ENCODE results near the gene NOTCH2. TPM values are rescaled to one million over a fixed set of nuclear protein-coding genes. Genes with fewer than 3 reads are reported as not detected.

The NOTCH2 gene
- total RNA-seq, 1 donor from 2014 or later = 166 TPM

- no peak for DNase-seq (ENCODE audit: low spot score)
Measured at GRCh38 chr1:119878171-119878570, 191.3 kb downstream of the NOTCH2 start.

GRCh38 chr1:119874186-119874585 lies 195.3 kb downstream of the NOTCH2 start:
- no peak for DNase-seq (ENCODE audit: low spot score)

- DNase-seq (ENCODE audit: low spot score) = peak; percentile 72
Measured at GRCh38 chr1:119873135-119874015, 196.1 kb downstream of the NOTCH2 start.

GRCh38 chr1:119871881-119872280 lies 197.6 kb downstream of the NOTCH2 start:
- DNase-seq (ENCODE audit: low spot score) = no peak

GRCh38 chr1:119870917-119871596 lies 198.4 kb downstream of the NOTCH2 start:
- peak; percentile 66 for DNase-seq (ENCODE audit: low spot score)

GRCh38 chr1:119869995-119870394 lies 199.5 kb downstream of the NOTCH2 start:
- DNase-seq (ENCODE audit: low spot score) = no peak

- no peak for DNase-seq (ENCODE audit: low spot score)
Measured at GRCh38 chr1:119868176-119868575, 201.3 kb downstream of the NOTCH2 start.

- peak; percentile 23 for DNase-seq (ENCODE audit: low spot score)
Measured at GRCh38 chr1:119866451-119866850, 203.0 kb downstream of the NOTCH2 start.

GRCh38 chr1:119865627-119866026 lies 203.8 kb downstream of the NOTCH2 start:
- no peak for DNase-seq (ENCODE audit: low spot score)

- DNase-seq (ENCODE audit: low spot score) = no peak
Measured at GRCh38 chr1:119862276-119862675, 207.2 kb downstream of the NOTCH2 start.

Other genes with a start within 250 kb of the NOTCH2 start
- 1.4 TPM for gene ADAM30, start 173.1 kb downstream of the NOTCH2 start, total RNA-seq (ENCODE audit: insufficient read depth, low replicate concordance)
- 74.2 TPM for gene SEC22B, start 106.9 kb upstream of the NOTCH2 start, total RNA-seq (ENCODE audit: insufficient read depth, low replicate concordance)